Activated T-helper 1 cell treated with Interleukin-2 at 50 U/mL for 16 hours (primary cell): ENCODE measurements around the gene MAP7D1.
A peak's percentile ranks its signal among the peaks of the same experiment; 100 is the strongest.
"Not testable (repeated sequence)": the region's sequence is repeated elsewhere in the genome, so short reads cannot be mapped to it uniquely, and the experiment has no call there.

Experiments used
- DNase-seq: peaks from one replicate; pipeline ENCODE4 v3.0.0-alpha.2; 2020; ENCODE audit warnings: low read depth

MAP7D1 gene

DNA sequence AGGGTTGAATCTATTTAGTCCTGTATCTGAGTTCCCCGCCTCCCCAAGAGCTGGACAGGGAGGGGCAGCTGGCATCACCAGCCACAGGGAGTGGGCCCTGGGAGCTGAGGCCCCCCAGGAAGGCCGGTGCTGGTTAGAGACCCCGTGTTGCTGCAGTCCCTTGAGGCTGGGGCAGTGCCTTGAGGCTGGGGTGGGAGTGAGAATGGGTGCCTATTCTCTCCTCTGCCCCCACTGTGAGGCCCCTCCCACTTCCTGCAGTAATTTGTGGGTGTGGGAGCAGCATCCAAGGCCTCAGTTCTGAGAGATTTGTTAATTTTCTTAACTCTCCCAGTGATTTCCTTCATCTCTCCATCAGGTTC is 4.1 kb upstream of the MAP7D1 start:
- peak; percentile 53 for DNase-seq

DNA sequence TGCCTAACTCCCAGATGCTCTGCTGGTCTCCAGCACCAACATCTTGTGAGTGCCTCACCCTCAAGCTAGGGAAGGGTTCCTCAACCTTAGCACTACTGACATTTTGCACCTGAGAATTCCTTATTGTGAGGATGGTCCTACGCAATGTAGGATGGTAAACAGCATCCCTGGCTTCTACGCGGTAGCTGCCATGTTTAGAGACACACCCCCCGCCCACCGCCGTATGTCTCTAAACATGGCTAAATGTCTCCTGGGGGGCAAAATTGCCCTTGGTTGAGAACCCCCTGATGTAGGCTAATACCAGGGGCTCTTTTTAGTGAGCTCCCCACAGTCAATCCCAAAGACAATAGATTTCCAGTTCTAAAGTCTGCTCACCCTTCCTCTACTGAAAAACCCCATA is 2.5 kb upstream of the MAP7D1 start:
- no peak for DNase-seq

DNA sequence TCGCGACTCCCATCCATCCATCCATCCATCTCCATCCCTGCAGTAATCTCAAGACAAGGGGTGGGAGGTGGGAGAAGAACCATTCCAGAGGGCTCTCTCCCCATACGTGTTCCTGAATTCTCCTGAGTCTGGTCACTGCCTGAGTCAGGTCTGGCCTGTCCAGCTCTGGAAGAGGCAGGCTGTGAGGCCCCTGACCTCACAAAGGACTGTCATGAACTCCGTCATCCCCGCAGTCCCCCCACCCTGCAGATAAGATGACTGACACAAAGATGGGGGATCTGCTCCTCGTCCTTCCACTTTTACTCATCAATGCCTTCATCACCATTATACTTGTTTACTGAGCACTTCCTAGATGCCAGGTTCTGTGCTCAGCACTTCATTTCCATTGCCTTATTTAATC is 1.6 kb upstream of the MAP7D1 start:
- DNase-seq = no peak

DNA sequence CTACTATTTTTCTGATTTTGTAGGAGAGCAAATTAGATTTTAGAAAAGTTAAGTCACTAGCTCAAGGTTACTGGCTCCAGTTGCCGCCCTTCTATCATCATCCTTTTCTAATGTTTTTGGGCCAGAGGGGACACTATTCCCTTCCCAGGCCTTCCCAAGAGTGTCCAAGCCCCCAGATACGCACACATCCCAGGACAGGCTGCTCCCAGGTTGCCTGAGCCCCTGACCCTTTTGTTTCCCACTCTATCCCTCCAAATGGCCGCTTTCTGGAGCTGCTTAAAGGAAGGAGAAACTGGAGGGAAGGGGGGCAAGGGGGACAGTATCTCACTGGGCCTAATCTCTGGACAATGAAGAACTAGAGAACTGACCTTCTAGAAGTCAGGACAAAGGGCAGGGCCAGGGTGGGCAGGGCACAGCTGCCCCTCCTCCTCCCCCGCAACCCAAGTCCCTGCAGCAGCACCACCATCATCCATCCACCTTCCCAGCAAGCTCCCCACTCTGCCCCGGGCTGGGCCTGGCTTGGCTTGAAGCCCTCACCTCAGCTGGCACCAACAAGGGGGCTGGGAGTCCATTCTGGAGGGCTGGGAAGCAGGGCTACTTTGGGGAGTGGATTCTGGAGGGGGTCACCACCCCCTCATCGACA is 1.1 kb upstream of the MAP7D1 start:
- no peak for DNase-seq

DNA sequence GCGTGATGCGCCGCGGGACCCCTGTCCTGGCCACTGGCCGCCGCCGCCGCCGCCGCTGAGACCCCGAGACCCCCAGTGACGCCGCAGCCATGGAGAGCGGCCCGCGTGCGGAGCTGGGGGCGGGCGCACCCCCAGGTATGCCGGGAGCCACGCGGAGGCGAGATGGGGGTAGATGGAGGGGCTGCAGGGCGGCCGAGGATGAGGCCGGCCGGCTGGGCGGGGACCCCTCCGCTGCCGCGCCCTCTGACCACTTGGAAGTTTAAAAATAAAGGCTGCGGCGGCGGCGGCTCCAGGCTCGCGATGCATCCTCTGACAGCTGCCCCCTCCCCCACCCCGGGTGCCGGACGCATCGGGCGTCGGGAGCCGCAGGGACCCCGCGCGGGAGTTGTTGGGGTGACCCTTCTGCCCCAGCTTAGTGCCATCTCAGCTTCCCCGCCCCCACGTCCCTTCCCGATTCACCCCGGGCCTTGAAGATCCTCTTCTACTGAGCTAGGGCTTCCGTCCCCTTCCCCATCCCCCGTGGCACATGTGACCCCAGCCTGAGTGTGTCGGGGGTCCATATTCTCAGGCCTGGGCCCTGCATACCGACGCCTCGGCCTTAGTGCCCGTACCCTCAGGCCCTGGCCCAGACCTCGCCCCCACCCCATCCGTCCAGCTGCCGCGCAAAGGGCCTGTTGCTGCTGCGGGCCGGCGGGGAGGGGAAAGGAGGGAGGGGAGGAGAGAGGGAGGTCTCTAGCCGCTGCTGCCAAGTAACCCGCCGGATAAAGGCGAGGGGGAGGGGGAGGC is 562 bp downstream of the MAP7D1 start:
- peak; percentile 50 for DNase-seq

DNA sequence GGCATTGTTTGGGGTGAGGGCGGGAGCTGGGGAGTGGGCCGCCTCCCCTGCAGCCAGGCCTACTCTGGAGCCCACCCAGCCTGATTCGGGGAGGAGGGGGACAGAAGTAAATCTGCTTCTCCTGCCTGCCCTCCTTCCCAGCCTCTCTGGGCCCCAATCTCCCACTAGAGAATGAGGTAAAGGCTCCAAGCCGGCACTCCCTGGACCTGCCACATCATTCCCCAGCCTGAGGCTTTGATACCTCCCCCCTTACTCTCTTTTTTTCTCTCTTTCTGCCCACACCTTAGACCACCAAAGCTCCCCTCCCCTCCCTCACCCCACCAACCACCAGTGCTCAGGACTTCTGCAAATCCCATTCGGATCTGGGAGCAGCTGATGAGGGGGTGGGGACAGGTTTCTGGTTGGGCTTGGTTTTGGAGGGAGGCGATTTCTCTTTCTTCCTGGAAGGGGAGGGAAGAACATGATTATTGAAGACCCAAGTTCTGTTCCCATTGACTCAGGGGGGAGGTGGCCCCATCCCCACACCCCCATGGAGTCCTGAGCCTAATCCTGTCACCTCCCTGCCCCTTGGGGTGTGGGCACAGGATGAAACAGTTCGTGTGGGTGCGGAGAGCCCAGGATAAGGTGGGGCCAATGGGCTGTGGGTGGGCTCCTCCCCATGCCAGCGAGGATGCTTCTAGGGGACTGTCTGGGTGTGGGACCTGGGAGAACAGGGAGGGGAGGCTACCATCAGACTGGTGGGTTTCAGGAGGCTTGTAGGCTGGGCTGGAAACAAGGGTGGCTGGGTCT is 1.3 kb downstream of the MAP7D1 start:
- DNase-seq = no peak

DNA sequence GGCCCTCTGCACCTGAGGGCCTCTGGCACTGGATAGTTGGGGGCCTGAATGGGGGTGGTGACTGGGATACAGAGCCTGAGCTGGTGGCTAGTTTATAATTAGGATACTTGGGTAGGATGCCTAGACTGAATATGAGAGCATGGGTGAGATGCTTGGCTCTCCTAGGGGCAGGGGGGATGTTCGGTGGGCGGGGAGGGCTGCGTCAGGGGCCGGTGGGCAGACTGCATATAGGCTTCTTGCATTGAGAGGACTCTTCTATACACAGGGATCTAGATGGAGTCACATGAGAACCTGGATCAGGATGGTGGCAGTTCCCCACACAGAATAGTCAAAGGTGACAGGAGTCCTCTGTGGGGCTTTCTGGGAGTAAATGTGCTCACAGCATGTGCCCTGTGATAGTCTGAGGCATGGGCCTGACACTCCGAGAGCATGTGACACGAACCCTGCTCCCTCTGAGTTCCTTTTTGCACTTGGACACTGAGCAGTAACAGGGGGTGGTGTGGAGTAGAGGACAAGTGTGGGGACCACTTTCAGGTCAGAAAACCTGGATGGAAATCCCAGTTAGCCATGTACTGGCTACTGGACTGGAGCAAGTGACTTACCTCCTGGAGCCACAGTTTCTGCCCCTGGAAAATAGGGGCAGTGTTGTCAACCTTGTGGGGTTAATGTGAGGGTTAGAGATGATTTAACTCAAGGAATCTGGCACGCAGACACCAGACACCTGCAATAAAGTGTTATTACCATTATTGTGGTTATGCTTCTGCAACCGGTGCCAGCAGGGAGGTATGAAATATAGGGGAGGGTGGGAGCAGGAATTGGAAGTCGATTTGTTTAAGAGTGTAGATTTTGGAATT is 2.2 kb downstream of the MAP7D1 start:
- no peak for DNase-seq

DNA sequence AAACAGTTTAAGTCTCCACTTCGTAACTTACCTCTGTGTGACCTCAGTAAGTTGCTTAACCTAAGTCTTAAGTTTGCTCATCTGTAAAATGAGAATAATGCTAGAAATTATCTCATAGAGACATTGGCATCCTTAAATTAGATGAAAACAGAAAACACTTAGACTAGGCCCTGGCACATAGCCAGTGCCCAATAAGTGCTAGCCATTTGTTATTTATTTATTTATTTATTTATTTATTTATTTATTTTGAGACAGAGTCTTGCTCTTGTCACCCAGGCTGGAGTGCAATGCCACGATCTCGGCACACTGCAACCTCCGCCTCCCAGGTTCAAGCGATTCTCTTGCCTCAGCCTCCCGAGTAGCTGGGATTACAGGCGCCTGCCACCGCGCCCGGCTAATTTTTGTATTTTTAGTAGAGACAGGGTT is 2.9 kb downstream of the MAP7D1 start:
- DNase-seq = not testable (repeated sequence)

DNA sequence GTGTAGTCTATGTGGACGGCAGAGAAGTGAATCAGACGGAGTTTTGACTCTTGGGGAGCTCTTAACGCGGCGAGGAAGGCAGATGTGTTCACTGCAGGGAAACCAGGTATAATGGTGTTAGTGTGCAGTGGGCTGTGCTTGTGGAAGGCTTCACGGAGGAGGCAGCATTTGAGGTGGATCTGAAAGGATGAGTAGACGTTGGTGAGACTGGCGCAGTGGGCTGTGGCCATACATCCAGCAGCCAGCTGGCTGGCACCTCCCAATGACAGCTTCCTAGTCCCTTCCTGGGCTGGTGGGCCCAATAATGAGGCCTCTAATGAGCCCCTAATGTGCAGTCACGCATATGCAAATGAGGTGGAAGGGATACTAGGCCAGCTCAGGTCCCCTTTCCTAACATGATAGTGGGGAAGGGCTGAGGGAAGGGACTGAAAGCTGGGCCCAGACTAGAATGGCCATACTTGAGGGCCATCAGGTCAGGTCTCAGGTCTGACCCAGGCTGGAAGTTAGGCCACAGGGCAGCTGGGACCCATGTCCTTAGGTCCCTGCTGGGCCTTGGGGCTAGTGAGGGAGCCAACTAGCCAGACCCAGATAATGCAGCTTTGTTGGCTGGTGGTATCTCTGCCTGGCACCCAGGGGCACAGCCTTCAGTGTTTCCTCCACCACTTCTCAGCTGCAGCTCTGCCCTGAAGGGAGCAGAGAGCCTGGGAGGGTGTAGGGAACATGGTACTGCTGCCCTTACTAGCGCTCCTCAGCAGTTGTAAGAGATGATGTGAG is 3.8 kb downstream of the MAP7D1 start:
- no peak for DNase-seq

DNA sequence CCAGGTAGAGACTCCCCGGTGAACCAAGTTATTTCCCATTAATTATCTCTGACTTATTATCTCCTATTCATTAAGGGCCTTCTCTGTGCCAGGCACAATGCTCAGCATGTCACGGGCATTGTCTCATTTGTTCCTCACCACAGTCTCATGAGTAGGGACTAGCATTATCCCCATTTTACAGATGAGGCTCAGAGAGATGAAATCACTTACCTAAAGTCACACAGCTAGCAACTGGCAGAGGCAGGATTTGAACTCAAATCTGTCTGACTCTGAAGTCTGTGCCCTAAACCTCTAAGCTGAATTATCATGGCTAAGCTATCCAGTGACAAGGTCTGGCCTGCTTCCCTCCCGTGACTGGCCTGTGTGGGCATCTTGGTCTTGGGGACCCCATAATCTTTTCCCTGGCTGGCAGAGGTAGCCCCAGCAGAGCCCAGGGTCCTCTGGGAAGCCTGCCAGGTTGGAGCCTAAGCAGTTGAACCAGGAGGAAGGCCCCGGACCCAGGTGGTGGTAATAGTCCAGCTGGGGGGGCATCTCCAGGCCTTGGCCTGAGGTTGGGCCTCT is 4.5 kb downstream of the MAP7D1 start:
- DNase-seq = no peak

DNA sequence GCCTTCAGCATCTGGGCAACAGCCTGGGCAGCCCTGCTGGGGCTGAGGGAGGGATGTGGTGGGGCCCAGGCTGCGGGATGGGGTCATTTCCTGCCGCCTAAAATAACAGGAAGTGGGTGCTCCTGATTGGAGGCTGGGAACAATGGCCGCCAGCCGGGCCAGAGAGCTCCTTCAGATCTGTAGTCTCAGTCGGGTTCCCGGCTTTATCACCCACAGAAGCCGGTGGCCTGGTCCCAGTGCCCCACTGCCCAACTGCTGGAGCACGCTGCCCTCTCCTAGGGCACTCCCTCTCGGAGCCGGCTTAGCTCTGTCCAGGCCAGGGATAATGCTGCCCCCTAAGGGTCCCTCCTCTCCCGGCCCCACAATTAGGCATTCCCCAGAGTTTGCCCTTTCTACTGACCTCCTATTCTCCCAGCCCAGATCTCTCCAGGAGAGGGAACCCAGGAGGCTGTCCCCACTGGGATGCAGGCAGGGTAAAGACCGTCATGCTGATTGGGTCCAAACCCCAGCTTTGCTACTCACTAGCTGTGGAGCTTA is 5.1 kb downstream of the MAP7D1 start:
- DNase-seq = peak; percentile 65

DNA sequence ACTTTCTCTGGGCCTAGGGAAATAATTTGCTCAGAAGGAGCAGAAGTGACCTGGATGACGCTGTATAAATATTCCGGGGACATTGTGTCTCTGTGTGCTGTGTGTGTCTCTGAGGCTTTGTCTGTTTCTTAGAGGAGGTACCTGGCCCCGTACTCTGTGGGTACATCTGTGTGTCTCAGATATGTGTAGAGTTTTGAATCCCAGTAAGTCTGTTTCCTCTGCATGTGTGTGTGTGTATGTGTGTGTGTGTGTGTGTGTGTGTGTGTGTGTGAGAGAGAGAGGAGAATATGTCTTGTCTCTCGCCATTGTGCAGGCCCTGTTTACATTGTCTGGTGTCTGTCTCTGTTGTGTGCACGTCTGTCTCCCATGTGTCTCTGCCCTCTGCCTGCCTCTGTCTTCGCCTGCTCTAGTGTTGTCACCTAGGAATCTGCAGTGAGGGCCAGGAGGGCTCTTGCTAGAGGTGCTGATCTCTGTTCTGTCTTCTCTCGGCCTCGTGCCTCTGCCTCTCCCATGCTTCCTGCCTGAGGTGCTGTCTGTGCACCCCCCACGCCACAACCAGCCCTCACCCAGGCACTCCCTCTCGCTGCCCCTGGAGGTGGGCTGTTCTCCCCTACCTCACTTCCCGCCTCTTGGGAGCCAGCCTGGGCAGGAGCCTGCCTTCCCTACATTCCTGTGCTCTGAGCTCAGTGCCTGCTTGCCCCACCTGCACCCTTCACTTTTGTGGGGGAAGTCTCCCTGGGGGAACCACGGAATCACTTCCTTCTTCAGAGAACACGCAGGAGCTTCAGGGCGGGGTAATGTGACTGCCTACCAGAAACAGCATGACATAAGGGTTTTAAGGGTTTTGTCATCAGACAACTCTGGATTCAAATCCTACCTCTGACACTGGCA is 5.9 kb downstream of the MAP7D1 start:
- peak; percentile 39 for DNase-seq

DNA sequence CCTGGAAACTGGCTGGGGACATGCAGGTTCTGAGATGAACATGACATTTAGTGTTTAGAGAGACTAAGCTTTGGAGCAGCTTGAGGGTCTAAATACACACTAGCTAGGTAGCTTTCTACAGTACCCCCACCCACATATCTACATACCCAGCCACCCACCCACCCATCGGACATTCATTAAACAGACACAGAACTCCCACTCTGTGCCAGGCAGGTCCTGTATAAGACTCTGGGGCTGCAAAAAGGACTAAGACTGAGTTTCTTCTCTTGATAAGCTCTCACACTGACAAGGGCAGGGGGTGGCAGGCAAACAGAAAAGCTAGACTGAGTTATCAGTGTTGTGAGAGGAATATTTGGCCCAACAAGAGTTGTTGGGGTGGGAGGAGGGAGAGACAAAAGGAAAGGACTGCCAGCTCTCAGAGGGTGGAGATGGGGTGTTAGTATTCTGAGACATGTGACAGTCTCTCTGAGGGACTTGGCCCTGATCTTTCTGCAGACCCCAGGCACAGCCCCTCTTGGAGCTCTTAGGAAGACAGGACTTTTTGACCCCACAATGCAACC is 6.8 kb downstream of the MAP7D1 start:
- no peak for DNase-seq

DNA sequence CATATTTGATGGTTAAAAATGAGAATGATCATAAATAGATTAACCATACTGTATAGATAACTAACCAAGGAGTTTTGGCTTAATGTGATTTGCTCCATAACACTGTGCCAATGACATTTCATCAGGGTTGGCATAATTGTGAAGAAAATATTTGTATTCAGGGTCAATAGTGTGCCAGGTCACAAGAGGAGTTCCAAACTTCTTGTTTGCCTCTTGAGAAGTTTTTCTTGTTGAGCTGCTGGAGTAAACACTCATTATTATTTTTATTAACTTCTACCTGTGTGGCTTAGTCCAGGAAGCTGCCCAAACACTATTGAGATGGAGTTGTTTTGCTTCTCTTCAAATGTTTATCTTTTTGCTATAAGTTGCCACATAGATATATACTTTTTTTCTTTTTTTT is 7.5 kb downstream of the MAP7D1 start:
- DNase-seq = no peak

DNA sequence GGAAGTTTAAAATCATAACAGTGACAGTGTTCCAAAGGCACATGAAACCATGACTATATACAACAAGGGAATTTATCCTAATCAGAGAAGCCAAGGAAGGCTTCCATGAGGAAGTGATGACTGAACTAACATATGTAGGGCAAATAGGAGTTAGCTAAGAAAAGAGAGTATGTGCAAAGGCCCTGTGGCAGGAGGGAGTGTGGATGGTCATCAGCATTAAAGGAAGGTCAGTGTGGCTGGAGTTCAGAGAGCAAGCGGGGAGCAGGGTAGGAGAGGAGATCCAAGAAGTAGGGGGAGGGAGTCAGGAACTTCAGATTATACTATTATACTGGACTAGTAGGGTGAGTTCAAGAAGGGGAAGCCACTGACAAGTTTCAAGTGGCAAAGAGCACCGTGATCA is 8.4 kb downstream of the MAP7D1 start:
- no peak for DNase-seq

DNA sequence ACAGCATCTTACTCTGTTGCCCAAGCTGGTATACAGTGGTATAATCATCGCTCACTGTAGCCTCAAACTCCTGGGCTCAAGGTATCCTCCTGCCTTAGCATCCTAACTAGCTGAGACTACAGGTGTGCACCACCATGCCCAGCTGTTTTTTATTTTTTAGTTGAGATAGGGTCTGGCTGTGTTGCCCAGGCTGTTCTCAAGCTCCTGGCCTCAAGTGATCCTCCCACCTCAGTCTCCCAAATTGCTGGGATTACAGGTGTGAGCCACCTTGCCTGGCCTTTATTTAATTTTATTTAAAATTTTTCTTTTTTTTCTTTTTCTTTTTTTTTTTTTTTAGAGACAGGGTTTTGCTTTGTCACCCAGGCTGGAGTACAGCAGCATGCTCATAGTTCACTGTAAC is 9.2 kb downstream of the MAP7D1 start:
- no peak for DNase-seq

DNA sequence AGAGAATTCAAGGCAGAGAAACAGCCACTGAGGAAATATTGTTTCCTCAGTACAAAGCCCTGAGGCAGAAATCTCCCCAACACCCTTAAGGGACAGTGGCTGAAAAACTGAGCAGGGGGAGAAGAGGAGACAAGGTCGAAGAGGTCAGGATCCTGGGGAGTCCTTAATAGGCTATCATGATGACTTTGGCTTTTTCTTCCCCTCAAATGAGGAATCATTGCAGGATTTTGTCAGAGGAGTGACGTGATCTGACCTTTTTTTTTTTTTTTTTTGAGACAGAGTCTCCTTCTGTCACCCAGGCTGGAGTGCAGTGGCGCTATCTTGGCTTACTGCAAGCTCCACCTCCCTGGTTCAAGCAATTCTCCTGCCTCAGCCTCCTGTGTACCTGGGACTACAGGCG is 10.2 kb downstream of the MAP7D1 start:
- DNase-seq = no peak

DNA sequence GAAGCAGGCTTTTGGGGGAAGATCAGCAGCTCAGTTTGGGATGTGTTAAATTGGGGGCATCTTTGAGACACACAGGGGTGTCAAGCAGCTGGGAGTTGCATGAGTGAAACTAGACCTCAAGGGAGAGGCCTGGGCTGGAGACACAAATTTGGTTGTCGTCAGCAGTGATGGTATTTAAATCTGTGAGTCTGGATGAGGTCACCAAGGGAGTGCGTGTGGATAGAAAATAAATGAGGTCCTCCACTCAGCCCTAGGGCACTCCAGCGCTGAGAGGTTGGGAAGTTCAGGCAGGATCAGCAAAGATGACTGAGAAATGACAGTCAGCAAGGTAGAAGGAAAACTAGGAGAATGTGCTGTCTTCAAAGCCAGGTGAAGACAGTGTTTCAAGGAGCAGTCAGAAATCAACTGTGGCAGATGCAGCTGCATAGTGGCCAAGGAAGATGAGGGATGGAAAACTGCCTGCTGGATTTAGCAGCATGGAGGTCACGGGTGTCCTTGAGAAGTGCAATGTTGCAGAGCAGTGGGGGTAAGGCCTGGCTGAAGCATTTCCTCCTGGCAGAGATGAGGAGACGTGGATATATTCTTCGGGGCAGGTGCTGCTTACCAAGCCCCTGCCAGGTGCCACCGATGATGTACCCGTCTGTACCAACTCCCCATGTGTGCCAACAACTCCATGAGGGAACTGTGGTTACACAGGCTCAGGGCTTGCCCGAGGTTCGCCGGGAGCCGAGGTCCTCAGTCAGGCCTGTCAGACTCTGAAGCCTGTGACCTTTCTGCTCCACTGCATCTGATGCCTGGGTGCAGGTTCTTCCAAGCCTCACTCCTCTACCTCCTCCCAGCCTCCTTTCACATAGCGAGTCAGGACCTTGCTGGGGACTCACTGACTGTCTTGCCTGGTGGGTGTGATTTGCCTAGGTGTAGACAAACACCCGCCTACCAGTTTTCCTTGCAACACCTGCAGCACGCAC is 11.3 kb downstream of the MAP7D1 start:
- no peak for DNase-seq
